GM18909 (cell line): Measurements from ENCODE around the gene YWHAH.

Source experiments
- ATAC-seq: cut with Tn5 transposase; IDR thresholded peaks from one replicate; pipeline ENCODE4 v1.9.1; 2021; ENCODE audit warnings: mild to moderate bottlenecking; ENCODE audit not compliant: unreplicated experiment, poor library complexity

The YWHAH gene

GRCh38 chr22:31945971-31946680 is 1.8 kb downstream of the YWHAH start:
- ATAC-seq = no peak

DNA sequence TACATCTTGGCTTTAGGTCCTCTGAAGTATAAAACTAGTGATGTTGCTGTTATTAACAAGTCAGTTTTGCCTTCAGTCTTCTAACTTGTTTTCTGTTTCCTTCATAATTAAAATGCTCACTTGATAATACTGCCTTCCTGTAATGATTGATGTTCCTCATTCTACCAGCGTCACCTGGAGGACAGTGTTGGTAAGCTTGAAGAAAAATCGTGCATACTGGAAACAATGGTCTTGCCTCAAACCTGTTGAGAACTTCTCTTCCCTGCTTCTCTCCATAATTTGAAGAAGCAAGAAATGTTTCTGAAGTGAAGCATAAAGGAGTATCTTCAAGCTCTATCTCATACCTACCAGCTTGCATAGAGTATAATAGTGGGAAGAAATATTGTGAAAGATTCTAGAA is 3.0 kb downstream of the YWHAH start:
- ATAC-seq = no peak

DNA sequence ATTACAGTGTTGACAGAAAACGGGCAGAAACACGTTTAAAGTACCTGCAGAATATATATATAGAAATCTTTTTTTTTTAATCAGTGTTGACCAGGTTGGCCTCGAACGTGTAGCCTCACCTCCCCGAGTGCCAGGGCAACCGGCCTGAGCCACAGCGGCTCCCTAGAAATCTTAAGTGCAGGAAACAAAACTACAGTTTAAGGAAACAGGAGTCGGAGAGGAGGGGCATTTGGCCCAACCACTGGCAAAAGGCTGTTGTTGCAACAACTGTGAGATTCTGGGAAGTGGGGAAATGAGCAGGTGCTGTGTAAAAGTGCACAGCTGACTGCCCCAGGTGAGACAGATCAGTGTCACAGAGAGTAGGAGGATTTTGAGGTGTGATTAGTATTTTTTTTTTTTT is 3.7 kb downstream of the YWHAH start:
- ATAC-seq = no peak

DNA sequence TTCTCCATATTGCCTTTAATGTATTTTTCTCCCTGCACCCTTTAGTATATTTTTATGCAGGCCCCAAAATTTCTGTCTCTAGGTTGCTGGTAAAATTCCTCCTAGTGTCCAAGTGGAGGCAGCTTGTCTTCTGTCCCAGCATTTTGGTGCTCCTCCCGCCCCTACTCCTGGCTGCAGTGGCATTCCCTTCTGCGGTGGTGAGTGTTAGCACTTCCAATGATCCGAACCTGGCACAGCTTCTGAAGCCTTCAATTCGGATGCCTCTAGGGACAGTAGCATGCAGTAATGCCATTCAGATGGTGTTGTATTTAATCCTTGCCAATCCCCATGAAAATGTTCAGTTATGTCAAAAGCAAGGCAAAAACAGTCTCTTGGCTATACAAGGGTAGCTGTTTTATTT is 5.9 kb downstream of the YWHAH start:
- ATAC-seq = no peak

DNA sequence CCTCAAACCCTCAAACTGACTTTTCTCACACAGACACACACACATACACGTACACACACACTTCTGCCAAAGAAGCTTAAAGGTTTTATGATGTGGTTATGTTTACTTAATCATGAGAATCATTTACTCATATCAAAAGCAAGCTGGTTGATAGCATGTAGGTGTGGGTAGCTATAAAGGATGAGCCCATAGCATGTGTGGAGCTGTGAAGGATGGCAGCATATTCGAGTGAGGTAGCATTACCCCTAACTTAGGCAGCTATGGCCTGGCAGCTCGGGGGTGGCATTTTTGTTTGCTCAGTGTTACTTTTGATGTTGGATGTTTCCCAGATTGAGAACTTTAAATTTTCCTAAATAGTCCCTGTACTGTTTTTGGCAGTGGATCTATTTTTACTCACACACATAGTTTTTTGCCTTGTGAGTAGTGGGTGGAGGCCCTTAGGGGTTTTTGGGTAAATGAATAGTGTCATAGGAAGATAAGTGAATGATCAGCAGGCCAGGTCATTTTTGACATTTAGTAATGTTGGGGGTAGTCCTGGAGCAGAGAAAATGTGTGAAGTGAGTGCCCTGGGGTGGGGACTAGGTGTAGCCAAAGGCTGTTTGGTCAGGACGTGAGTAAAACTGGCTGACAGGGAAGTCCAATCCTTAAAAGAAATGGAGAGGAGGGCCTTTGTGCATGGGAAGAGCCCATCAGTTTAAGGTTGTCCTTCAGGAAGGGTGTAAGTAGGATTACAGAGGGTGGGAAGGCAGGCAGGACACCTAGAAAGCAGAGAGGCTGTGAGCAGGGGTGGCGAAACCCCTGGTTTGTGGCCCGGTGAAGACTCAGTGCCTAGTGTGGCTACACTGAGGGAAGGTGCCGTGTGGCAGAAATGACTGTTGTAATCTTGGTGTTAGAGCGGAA is 7.1 kb downstream of the YWHAH start:
- no peak for ATAC-seq

- ATAC-seq = no peak
These were observed 7.7 kb downstream of the YWHAH start for GRCh38 chr22:31952094-31952401.

DNA sequence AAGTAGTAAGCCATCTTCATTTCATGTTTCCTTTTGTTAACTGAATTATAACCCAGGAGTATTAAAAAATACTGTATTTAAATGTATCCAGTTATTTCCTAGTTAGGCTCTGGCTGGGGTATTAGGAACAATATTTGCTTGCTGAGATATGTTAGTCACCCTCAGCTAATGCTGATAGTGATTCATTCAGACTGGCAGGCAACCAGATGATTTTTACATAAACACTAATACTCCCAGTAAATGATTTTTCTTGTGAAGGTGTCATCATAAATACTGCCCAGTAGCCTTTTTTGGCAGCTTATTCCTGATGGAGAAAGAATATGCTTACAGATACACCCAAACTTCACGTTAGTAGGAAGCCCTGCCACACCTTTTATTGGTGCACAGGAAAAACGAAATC is 8.1 kb downstream of the YWHAH start:
- ATAC-seq = no peak

GRCh38 chr22:31953261-31953660 is 8.9 kb downstream of the YWHAH start:
- no peak for ATAC-seq

GRCh38 chr22:31954535-31955523 is 10.5 kb downstream of the YWHAH start:
- ATAC-seq = no peak

GRCh38 chr22:31956360-31956759 is 12.0 kb downstream of the YWHAH start:
- no peak for ATAC-seq

GRCh38 chr22:31957970-31958594 is 13.7 kb downstream of the YWHAH start:
- no peak for ATAC-seq

DNA sequence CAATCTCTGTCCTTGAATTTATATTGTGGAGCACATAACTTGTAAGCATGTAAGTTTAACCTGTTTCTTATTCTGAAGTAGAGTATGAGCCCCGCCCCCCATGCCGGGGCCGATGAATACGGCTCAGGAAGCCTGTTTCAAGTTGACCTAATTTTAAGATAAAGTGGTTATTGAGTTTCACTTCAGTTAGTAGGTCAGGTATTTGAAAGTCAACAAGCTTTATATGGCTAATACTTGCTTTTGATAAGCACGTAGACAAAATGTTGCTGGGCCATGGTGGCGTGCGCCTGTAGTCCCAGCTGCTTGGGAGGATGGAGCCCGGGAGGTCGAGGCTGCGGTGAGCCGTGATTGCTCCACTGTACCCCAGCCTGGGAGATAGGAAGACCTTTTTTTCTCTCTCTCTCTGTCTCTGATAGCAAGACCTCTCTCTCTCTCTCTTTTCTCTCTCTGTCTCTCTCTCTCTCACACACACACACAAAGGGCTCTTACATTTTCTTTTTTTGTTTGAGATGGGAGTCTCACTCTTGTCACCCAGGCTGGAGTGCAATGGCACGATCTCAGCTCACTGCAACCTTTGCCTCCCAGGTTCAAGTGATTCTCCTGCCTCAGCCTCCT is 14.4 kb downstream of the YWHAH start:
- ATAC-seq = no peak

- ATAC-seq = no peak
These were observed 16.4 kb downstream of the YWHAH start for GRCh38 chr22:31960767-31961166.

GRCh38 chr22:31962387-31963125 is 18.2 kb downstream of the YWHAH start:
- ATAC-seq = no peak

GRCh38 chr22:31968022-31968421 is 23.7 kb downstream of the YWHAH start:
- ATAC-seq = no peak

GRCh38 chr22:31969789-31970489 is 25.6 kb downstream of the YWHAH start:
- ATAC-seq = peak; percentile 55

DNA sequence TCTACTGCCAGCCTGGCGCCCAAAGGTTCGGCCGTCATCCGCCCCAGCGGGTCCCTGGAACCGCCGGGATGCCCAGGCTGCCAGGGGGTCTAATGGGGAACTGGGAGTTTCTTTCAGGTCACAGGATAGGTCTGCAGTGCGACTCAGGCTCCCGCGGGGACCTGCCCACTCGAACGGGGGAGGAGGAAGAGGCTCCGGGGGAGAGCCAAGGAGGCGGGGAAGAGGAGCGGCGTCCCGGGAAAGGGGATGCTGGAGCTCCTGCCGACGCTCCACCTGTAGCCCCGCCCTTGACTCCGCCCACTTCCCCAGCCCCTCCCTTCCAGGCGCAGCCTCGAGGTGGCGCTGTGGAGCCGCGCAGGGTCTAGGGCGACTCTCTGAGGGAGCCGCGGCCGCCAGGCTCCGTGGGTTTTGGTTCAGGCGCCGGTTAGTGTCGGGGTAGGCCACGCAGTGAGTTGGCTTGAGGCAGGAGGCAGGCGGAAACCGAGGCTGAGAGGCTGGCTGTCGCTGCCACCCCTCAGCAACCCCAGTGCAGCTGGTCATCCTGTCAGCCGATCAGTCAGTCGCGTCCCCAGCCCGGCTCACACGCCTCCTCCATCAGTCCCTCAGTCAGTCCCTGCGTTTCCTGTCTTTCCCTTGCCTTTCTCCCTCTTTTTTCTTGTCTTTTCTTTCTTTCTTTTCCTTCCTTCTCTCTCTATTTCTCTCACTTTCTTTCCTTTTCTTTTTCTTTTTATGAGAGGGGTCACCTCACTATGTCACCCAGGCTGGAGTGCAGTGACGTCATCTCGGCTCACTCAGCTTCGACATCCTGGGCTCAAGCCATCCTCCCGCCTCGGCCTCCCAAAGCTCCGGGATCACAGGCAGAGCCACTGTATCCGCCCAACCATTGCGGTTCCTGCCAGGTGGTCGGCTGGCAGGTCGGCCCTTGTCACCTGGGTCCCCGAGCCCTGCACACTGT is 26.4 kb downstream of the YWHAH start:
- no peak for ATAC-seq
